T-helper 2 cell (primary cell): ENCODE measurements around the gene CRYBB3.
"Not testable (repeated sequence)": the region's sequence is repeated elsewhere in the genome, so short reads cannot be mapped to it uniquely, and the experiment has no call there.

Experiments
- DNase-seq, 5 experiments: peaks; one replicate each; pipeline versions ENCODE4 v3.0.0 to v3.0.0-alpha.2; 2012 to 2022

The CRYBB3 gene

GRCh38 chr22:25176175-25176574 is 23.5 kb upstream of the CRYBB3 start:
- no peak for DNase-seq

GRCh38 chr22:25176799-25177198 is 22.9 kb upstream of the CRYBB3 start:
- DNase-seq, result no peak

- no peak for DNase-seq
These were observed 22.4 kb upstream of the CRYBB3 start for GRCh38 chr22:25177226-25177625.

- DNase-seq, result no peak
These were observed 21.8 kb upstream of the CRYBB3 start for GRCh38 chr22:25177895-25178294.

GRCh38 chr22:25178348-25178747 is 21.3 kb upstream of the CRYBB3 start:
- not testable (repeated sequence) for DNase-seq

- DNase-seq, result peak in 1 of 5 experiments; percentile 27
These were observed 20.6 kb upstream of the CRYBB3 start for GRCh38 chr22:25178869-25179631.

- DNase-seq, result no peak
These were observed 17.2 kb upstream of the CRYBB3 start for GRCh38 chr22:25182131-25183110.

- DNase-seq, result no peak
These were observed 15.6 kb upstream of the CRYBB3 start for GRCh38 chr22:25183949-25184619.

GRCh38 chr22:25186140-25186539 is 13.5 kb upstream of the CRYBB3 start:
- DNase-seq, result no peak

GRCh38 chr22:25187469-25187868 is 12.2 kb upstream of the CRYBB3 start:
- DNase-seq, result no peak

- DNase-seq, result no peak
These were observed 7.3 kb upstream of the CRYBB3 start for GRCh38 chr22:25192406-25192805.

GRCh38 chr22:25193130-25193529 is 6.5 kb upstream of the CRYBB3 start:
- no peak for DNase-seq

- DNase-seq, result no peak
These were observed 6.1 kb upstream of the CRYBB3 start for GRCh38 chr22:25193548-25193947.

- DNase-seq, result no peak
These were observed 3.3 kb upstream of the CRYBB3 start for GRCh38 chr22:25196326-25196725.

- no peak for DNase-seq
These were observed 2.3 kb upstream of the CRYBB3 start for GRCh38 chr22:25197340-25197739.

- DNase-seq, result no peak
These were observed 1.3 kb downstream of the CRYBB3 start for GRCh38 chr22:25200967-25201366.

- peak in 1 of 5 experiments; percentile 40 for DNase-seq
These were observed 2.1 kb downstream of the CRYBB3 start for GRCh38 chr22:25201557-25202273.

GRCh38 chr22:25202290-25202921 is 2.7 kb downstream of the CRYBB3 start:
- DNase-seq, result peak in 4 of 5 experiments; percentile 4 to 48 (median 24)

GRCh38 chr22:25203082-25203481 is 3.4 kb downstream of the CRYBB3 start:
- DNase-seq, result no peak

- not testable (repeated sequence) for DNase-seq
These were observed 4.9 kb downstream of the CRYBB3 start for GRCh38 chr22:25204547-25204946.

- no peak for DNase-seq
These were observed 6.2 kb downstream of the CRYBB3 start for GRCh38 chr22:25205847-25206246.

GRCh38 chr22:25206998-25207397 is 7.3 kb downstream of the CRYBB3 start:
- no peak for DNase-seq
